ENCODE measurements around the gene TMEM178B. TPM values are rescaled to one million over a fixed set of nuclear protein-coding genes. Genes with fewer than 3 reads are reported as not detected.
"Not testable (repeated sequence)": the region's sequence is repeated elsewhere in the genome, so short reads cannot be mapped to it uniquely, and the experiment has no call there.

The TMEM178B gene
- total and polyA plus RNA-seq, 2 of the 4 experiments (the other 2 are of a cell fraction) = under 0.01 to 0.05 TPM

- H3K27me3 ChIP-seq (ENCODE audit: control insufficient read depth, insufficient read depth, low read length); ATAC-seq (ENCODE audit: low read depth); DNase-seq; POLR2A ChIA-PET (ENCODE audit: unreplicated experiment); H3K79me1 ChIP-seq (ENCODE audit: low read depth in 1 of 2, low read length in 2 of 2); H4K8ac ChIP-seq (ENCODE audit: low read depth in 2 of 2, low read length in 2 of 2); H3K36me3 ChIP-seq (ENCODE audit: control insufficient read depth, insufficient read depth, low read length); H2BK5ac ChIP-seq (ENCODE audit: low read depth, low read length, poor library complexity, severe bottlenecking); H3K9me3 ChIP-seq (ENCODE audit: control insufficient read depth, insufficient read depth, low read length); H2AK5ac ChIP-seq (ENCODE audit: low read depth, low read length); H2AFZ ChIP-seq (replicated peaks; ENCODE audit: low read length, poor library complexity); H3K4me1 ChIP-seq (ENCODE audit: control insufficient read depth, insufficient read depth, low read length); H2BK15ac ChIP-seq (ENCODE audit: low read depth, low read length); H3K27ac ChIP-seq (ENCODE audit: insufficient read depth, low read length); H3K9ac ChIP-seq (ENCODE audit: low read depth, low read length); dilution Hi-C loops (cut with HindIII; ENCODE audit: low sequenced_read_pairs, unreplicated experiment); H2AK9ac ChIP-seq (replicated peaks; ENCODE audit: low read depth, low read length, poor library complexity); H4K20me1 ChIP-seq (ENCODE audit: insufficient read depth, low read length); H4K91ac ChIP-seq (ENCODE audit: insufficient read depth, low read depth, low read length); H2BK120ac ChIP-seq (ENCODE audit: low read depth, low read length); H3K4me2 ChIP-seq (ENCODE audit: low read depth, low read length); H2BK20ac ChIP-seq (ENCODE audit: low read depth, low read length); H3K23ac ChIP-seq (ENCODE audit: low read depth, low read length); in situ Hi-C loops (cut with MboI; ENCODE audit: low sequenced_read_pairs); H3K14ac ChIP-seq (replicated peaks; ENCODE audit: low read depth, low read length); H4K5ac ChIP-seq (ENCODE audit: low read depth, low read length); intact Hi-C loops (cut with micrococcal nuclease); H3K56ac ChIP-seq (ENCODE audit: extremely low read depth, insufficient read depth, low read length); H3K9me1 ChIP-seq (ENCODE audit: insufficient read depth, low read length); H3K18ac ChIP-seq (ENCODE audit: low read depth, low read length); H3K4ac ChIP-seq (ENCODE audit: low read depth, low read length); H3K4me3 ChIP-seq (ENCODE audit: insufficient read depth, low read depth, low read length); BruUV-seq (replicated peaks): not testable (repeated sequence)
- CTCF ChIA-PET = interaction anchor here (1.0 kb wide), 1 partner anchor 163 kb away, joined by 4 read pairs; the partner anchor contains the start of gene MRPS33
- no CpG with 5 or more reads among the region's 5 CpGs for WGBS, 2 experiments (ENCODE audit: extremely low coverage in 2 of 2, insufficient read length in 1 of 2)
Observed at GRCh38 chr7:141177120-141177519, 103.3 kb downstream of the TMEM178B start.

Data from IMR-90 (cell line).